GM19193 (cell line): ENCODE data around the gene EPB41L4A.

Experiments
- POLR2A ChIP-seq: IDR thresholded peaks from 4 replicates; pipeline ENCODE4 v1.6.1; 2011; ENCODE audit not compliant: insufficient read depth, insufficient read length; ENCODE audit errors: extremely low read depth

Gene EPB41L4A

GRCh38 chr5:112263469-112263868 lies 155.6 kb downstream of the EPB41L4A start:
- no peak for TF ChIP-seq POLR2A

GRCh38 chr5:112258571-112258970 lies 160.5 kb downstream of the EPB41L4A start:
- TF ChIP-seq POLR2A, result no peak

GRCh38 chr5:112257976-112258375 lies 161.1 kb downstream of the EPB41L4A start:
- no peak for TF ChIP-seq POLR2A

- TF ChIP-seq POLR2A, result no peak
These were observed 162.1 kb downstream of the EPB41L4A start for GRCh38 chr5:112257005-112257404.

GRCh38 chr5:112254303-112254702 lies 164.8 kb downstream of the EPB41L4A start:
- TF ChIP-seq POLR2A, result no peak

GRCh38 chr5:112253478-112254250 lies 165.4 kb downstream of the EPB41L4A start:
- no peak for TF ChIP-seq POLR2A

GRCh38 chr5:112250551-112250950 lies 168.5 kb downstream of the EPB41L4A start:
- no peak for TF ChIP-seq POLR2A

GRCh38 chr5:112248623-112249022 lies 170.5 kb downstream of the EPB41L4A start:
- TF ChIP-seq POLR2A, result no peak

GRCh38 chr5:112247960-112248359 lies 171.1 kb downstream of the EPB41L4A start:
- no peak for TF ChIP-seq POLR2A

- TF ChIP-seq POLR2A, result no peak
These were observed 173.4 kb downstream of the EPB41L4A start for GRCh38 chr5:112245656-112246055.

GRCh38 chr5:112239996-112240395 lies 179.1 kb downstream of the EPB41L4A start:
- TF ChIP-seq POLR2A, result no peak

- TF ChIP-seq POLR2A, result no peak
These were observed 180.6 kb downstream of the EPB41L4A start for GRCh38 chr5:112238473-112238872.

- TF ChIP-seq POLR2A, result no peak
These were observed 181.6 kb downstream of the EPB41L4A start for GRCh38 chr5:112237456-112237855.

GRCh38 chr5:112234000-112234399 lies 185.1 kb downstream of the EPB41L4A start:
- TF ChIP-seq POLR2A, result no peak

- no peak for TF ChIP-seq POLR2A
These were observed 186.4 kb downstream of the EPB41L4A start for GRCh38 chr5:112232667-112233066.

- TF ChIP-seq POLR2A, result no peak
These were observed 188.5 kb downstream of the EPB41L4A start for GRCh38 chr5:112230606-112231005.

- no peak for TF ChIP-seq POLR2A
These were observed 190.4 kb downstream of the EPB41L4A start for GRCh38 chr5:112228667-112229066.
